Activated CD4-positive, alpha-beta T cell treated with anti-CD3 and anti-CD28 coated beads, Interleukin-2, amount 50 U/mL, for 4 hours (primary cell): ENCODE data around the gene CNRIP1.

Source experiments
- DNase-seq, 2 experiments: peaks; one replicate each; pipeline ENCODE4 v3.0.0-alpha.2; 2020

Gene CNRIP1

DNA sequence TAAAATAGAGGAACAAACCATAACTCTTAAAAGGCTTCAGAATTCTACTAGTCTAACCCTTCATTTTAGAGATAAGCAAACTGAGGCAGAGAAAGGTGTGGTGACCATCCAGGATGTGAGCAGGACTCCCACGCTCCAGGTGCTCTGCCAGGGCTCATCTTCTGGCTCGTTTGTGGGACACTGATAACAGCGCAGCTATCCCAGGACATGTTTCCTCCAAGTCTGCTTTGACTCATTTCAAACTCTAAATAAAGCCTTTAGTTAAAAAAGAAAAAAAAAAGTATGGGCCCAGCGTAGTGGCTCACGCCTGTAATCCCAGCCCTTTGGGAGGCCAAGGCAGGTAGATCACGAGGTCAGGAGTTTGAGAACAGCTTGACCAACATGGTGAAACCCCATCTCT is 28.4 kb downstream of the CNRIP1 start:
- no peak for DNase-seq

DNA sequence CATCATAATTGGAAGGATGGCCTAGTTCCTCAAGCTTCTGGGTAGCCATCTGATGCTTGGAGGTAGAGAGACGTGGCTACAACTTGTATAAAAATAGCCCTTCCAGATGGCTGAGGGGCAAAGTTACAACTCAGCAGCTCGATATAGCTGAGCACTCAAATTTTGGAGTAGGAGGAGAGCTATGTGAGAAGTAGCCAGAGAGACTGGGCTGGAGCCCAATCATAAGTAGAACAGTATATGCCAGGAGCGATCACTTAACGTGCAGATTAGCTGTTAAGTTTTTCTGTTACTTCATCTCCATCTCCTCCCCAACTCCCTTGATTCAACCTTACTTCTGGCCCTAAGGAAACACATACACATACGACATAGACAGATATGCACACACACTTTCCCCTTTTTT is 28.8 kb downstream of the CNRIP1 start:
- no peak for DNase-seq

DNA sequence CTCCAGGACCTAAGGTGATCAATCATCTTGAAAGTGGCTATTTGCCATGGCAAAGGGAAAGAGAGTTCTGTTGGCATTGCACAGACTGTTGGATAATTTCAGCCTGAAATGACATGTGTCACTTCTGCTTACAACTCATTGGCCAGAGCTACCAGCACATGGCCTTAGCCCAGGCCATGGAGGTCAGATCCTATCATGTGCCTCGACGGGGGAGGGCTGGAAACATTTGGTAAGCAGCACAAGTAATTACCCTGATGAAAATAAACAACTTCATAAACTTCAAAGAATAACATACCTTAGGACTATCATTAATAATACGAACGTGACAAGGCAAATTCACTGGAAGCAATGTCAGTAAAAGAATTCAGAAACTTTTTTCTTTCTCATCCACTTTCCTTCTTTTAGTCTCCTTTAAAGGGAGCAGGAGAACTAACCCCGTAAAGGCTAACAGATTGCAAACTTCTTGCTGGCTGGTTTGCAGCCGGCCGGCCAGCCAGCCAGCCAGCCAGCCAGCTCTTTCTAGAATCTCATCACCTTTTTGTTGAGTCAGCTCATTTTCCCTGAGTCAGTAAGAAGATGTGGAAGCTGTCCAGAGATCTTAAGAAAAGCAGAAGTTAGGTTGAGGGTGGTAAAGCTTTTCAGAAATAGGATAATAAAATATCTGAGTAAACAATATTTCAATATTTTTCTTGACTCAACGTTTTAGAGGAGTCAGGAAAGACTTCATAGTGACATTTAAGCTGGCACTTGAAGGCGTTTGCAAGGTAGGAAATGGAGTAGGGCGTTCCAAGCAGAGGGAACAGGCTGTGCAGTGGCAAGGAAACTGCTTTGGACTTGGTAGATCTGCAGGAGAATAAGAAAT is 31.9 kb downstream of the CNRIP1 start:
- DNase-seq, result no peak

DNA sequence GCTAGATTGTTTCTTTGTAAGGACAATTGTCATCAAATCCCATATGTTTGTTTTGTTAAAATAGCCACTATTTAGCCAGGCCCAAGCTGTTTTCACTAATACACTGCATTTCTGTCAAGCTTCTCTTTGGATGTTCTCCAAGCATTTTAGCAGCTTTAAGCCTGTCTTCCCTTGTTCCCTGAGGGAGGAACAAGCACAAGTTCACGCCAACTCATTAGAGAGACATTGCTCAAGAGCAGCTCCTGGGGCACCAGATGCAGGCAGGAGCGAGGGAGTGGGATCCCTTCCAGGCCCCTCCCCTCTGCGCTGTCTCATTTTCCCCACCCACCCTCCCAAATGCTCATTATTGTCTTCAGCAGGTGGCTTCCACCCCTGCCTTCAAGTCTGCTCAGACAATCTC is 34.9 kb downstream of the CNRIP1 start:
- DNase-seq, result no peak

DNA sequence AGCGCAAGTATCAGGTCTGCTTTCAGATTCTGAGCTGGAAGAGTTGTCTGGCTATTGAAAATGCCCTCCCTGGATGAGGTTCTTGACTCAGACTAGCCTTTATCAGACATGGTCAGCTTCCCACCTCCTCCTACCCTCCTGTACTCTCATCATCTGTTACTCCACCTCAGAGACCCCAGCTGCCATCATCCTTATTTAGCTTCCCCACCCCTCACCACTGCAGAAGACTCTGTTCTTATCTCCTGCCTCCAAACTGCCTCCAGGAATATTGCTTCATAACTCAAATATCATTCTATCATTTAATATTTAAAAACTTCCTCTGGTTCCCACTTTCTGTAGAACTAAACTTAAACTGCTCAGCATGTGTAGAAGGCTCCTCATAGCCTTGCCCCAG is 36.3 kb downstream of the CNRIP1 start:
- no peak for DNase-seq

DNA sequence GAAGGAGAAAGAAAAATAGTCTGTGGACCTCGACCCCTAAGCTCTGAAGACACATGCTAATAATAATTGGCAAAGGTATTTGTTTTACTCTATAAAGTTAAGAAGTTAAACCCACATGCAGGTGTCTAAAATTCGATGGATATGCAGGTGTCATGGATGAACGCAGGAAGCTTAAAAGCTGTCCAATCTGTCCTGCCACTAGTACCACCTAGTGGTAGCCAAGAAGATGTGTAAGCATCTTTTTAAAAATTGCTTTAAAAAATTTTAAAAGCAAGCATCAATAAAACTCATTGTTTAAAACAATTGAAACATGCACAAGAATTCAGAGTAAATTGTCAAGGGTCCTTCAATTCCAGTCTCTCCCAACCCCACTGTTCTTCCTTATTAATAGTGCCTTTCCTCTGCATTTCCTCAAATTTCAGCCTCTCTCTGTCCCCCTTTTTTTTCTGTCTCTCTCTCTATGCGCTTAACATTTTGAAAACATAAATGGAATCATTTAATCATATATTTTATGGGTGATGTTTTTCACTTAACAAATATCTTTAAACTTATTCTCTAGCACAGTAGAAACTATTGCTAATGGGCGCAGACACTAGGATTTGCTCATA is 36.8 kb downstream of the CNRIP1 start:
- DNase-seq, result peak in 1 of 2 experiments; percentile 5

DNA sequence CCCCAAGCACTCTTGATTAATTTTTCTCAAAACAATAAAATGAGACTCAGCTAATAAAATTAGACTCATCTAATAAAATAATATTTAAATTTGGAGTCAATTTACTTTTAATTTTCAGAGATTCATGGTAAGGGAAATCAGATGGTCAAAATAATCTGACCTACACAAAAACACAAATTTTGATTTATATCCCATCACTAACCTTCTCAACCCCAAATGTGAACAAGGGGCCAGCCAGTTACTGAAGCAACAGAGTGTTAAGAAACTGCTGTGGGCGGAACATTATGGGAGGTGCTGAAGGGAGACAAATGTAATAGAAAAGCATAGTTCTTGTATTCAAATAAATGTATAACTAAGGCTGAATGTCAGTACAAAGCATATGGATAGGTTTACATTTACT is 39.0 kb downstream of the CNRIP1 start:
- DNase-seq, result no peak

DNA sequence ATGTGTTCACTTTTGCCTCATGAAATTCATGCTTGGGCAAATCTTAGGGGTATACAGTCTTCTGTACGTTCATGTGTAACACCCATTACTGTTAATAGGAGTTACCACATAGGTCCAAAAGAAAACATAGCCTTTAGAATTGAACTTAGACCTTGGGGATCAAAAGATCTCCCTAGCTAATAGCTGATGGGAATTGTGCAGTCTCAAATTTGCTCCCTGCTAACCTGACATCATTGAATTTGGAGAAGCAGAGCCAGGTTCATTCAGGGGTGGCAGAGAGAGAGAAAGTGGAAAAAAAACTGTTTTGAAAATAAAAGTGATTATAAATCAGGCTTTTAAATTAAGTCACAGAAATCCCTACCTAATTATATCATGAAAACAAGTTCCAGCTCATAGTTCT is 39.4 kb downstream of the CNRIP1 start:
- DNase-seq, result no peak

DNA sequence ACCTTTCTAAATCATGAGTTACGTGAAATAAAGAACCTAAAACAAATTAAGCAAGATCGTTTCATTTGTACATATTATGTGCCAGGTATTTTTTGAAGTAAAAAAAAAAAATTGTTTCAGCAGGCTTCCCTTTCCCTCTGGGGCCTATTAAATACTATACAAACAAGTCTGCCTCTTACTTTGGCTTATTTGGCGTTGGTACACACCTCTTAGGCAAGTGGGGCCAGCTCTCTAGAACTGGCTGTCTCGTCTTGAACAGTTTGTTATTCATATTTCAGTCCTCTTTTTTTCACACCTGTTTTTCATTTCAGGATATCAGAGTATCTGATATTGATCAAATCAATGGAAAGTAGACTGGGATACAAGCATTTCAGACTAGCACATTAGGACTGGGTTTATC is 40.1 kb downstream of the CNRIP1 start:
- DNase-seq, result no peak

DNA sequence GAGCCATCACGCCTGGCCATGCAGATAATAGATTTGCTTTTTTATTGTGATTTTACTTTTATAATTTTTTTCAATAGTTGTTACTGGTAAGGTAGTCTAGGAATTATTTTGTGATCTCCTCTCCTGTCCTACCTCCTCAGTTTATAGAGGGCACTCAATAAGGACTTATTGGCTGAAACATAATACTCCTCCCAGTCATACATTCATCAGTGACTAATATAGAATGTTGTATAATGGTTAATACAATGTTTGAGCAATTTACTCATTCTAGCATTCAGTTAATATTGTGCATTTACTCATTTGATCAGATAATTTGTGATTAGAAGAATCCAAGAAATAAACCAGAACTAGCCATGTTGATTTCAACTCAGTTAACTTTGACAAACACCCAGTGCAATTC is 41.6 kb downstream of the CNRIP1 start:
- DNase-seq, result no peak

DNA sequence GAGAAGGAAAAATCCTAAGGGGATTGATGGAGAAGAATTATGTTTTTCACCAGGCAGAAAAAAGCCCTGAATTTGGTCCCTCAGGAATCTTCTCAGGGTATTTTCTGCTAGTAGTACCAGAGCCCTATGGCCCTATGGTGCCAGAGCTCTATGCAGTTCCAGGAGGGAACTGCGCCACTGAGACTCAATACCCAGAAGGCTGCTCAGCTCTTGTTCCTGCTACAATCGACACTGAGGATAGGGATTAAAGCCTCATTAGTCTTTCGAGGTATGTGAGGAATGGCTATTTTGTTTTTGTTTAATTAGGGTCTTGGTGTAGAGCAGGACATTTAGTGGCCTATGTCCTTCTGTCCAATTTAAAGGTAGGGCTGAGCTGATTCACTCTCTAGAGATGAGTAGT is 45.7 kb downstream of the CNRIP1 start:
- DNase-seq, result no peak

DNA sequence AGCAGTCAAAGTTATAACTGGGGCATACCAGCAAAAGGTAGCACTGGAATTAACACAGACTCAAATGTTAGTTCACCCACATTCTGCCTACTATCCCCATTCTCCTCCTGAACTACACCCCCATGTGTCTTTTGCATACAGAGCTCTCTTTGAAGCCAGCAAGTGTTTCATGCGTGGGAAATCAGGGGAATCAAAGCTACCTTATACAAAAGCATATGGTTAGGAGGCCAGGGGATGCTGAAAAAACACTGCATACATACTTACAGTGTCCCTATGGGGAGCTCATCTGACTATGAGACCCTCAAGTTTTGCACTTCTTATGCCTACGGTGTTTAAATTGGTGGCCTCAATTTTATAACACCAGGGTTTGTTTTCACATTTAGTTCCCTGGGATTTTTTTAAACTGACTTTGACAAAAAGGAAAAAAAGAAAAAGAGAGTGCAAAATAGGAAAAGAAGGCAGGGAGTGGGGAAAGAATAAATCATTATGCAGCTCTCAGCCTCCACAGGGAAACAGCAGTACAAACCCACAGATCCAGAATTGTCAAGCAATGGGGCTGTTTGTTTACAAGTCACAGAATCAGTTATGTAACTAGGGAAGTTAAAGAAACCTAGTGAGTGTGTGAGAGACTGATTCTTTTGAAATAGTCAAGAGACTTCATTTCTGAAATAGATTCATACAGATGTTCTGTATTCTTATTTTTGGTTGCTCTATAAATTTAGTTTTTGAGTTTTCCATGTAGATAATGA is 47.3 kb downstream of the CNRIP1 start:
- no peak for DNase-seq

DNA sequence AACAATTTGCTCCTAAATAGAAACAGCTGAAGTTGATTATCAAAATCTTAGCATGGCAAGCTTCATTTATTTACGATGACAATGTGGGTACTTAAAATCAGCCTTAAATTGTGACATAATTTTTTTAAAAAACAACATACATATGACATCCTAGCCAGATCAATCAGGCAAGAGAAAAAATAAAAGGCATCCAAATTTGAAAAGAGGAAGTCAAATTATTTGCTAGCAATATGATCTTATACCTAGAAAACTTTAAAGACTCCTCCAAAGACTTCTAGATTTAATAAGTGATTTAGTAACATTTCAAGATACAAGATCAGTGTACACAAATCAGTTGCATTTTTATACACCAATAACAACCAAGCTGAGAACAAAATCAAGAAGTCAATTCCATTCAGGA is 53.1 kb downstream of the CNRIP1 start:
- no peak for DNase-seq

DNA sequence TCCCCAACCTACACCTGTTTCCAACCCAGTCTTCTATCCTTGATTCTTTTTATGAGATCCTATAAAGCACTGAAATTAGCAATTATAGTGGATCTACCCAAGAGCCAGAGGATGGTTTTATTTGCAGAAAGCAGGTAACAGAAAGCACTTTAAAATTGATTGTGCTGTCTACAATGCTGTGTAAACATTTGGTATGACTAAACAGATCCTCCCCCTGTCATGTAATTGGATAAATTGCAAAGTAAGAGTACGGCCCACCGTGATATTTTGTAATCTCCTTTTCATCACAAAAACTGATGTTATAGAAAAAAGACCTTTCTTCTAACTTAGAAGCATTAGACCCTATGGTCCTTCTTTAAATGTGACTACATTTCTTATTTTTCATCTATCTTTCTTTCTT is 56.1 kb downstream of the CNRIP1 start:
- no peak for DNase-seq

DNA sequence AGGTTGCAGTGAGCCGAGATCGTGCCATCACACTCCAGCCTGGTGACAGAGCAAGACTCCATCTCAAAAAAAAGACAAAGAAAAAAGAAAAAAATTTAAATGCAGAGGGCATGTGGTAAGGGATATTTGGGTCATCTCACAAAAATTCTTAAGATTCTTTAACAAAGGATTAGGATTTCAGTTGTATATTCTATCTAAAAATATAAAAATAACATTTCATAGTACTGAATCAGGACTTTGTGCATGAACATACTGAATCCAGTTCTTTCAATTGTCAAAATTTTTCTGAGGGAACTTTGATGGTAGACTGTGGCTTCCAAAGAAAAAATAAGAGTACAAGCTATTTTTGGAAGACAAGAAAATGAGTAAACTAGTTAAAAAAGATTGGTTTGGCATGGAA is 60.9 kb downstream of the CNRIP1 start:
- no peak for DNase-seq

DNA sequence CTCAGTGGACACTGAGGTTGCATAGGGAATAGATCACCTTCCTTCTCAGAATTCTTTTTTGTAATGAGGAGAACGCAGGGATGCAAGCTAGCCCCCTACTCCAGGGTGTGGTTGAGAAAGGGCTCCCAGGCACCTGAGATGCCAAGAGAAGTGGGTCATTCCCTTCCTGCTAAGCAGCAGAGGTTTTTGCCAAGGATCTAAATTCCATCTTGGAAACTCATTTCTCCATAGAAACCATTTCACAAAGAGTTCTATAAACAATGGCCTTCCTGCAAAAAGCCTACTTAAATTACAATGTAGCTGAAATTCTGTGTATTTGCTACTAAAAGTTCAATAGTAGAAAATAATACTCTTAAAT is 63.7 kb downstream of the CNRIP1 start:
- DNase-seq, result no peak

DNA sequence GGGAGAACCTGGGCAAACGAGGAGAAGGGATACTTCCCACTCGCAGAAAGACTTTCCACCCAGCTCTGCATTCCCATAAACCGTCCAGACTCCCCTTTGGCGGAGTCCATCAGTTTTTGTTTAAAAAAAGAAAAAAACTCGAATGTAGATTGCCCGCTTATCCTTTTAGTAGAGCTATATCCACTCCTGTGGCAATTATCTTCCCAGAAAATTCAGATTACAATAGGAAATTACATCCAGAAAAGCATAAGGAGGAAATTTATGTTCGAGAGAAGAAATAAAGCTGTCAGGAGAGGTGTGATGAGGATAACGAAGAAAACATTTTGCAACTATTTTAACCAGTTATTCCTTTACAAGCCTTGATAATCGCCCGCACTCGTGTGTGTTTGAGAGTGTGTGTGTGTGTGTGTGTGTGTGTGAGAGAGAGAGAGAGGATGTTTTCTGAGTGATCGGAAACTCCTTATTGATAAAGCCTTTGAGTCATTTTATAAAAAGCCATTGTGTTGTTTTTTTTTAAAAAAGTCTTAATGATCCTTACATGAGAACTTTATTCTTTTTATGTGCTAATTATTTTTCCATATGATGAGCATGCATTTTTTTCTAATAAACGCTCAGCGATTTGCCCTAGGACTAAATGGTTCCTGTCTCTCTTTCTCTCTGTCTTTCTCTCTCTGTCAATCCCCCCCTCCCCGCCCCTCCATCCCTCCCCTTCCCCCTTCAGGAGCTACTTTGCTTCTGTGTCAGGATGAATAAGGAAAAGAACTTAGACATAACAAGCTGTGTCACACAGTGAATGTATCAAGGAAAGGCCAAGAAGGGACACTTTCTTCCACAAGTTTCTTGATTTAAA is 66.3 kb downstream of the CNRIP1 start:
- peak; percentile 41 to 48 for DNase-seq

DNA sequence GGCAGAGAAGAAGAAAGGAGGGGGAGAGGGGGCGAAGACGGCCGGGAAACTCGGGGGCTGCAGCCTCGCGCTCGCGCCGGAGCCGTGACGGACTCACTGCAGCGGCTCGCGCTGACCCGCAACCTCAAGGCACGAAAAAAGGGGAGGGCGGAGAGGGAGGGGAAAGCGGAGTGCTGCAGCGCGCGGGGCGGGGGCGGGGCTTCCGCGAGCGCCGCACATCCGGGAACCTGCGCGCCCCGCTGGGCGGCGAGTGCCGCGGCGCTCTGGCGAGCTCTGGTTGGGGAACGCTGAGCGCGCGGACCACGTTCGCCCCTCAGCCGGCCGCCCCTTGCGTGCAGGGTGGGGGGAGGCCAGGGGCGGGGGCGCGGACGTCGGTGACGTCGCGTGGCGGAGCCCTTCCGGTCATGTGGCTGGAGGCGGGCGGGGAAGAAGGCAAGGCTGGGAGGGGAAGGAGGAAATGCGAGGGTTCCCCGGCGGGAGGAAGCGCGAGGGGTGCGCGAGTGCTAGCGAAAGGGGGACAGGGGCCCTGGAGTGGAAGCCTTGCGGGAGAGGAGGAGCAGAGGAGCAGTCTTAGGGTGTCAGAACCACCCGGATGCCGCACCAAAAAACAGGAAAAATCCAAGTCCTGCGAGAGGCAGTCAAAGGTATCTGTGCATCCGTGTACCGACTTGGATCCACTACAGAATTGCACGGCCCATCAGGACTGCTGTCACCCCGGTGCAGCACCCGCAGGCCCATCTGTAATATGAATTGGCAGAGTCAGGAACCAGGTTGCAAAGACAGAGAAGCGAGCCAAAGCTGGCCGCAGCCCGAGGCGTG is 67.1 kb downstream of the CNRIP1 start, which contains the start of gene PPP3R1:
Gene PPP3R1 (minus strand): TSS at position 133 of the 819 bp plus-strand sequence. CDS start 405 bp downstream, outside the sequence.
- DNase-seq, result peak; percentile 85 to 90

DNA sequence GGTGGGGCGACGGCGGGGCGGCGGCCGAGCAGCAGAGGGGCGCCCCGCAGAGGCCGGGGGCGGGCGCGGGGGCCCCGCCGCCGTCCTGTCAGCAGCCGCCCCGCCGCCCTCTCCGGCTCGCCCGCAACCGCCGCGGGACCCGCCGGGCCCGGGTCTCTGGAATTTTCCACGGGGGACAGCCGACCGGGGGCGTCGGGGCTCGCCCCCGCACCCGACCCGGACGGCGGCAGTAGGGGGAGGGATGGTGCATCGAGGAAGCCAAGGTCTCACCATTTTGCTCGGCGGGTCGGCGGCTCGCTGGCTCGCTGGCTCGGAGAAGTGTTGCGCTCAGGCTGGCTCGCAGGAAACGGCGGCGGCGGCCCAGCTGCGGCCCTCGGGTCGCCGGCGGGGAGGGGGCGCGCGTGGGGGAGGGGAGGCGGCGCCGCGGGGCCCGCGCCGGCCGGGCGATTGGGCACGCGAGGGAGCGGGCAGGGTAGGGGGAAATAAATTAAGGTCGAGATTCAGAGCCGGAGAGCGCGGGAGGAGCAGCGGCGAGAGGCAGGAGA is 67.8 kb downstream of the CNRIP1 start:
- peak; percentile 37 to 51 for DNase-seq

DNA sequence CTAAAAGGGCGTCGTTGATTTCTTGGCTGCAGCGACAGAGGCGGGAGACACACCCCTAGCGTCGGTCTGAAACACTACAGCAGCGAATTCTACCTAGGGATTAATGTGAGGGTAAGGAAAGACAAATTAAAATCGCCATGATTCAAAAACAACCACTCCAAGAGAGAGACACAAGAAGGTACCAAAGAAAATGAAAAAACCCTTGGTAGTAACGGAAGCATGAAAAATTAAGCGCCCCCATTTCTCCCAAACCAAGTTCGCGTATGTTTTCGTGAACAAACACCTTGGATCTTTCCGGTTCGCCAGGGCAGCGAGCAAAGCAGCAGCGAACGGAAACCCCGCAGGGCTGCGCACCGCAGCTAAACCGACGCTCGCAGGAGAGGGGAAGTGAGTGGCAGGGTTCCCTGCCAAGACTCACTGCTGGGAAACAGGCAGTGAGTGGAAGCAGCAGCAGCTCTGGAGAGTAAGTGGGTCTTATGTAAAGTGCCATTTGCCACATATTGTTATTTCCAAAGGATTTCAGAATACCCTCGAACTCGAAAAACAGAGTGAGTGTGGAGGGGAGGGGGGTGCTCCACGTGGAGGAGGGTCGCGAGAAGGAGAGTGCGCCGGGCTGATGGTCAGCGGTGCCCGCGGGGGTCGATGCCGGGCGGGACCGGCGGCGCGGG is 68.4 kb downstream of the CNRIP1 start:
- peak; percentile 67 to 72 for DNase-seq

DNA sequence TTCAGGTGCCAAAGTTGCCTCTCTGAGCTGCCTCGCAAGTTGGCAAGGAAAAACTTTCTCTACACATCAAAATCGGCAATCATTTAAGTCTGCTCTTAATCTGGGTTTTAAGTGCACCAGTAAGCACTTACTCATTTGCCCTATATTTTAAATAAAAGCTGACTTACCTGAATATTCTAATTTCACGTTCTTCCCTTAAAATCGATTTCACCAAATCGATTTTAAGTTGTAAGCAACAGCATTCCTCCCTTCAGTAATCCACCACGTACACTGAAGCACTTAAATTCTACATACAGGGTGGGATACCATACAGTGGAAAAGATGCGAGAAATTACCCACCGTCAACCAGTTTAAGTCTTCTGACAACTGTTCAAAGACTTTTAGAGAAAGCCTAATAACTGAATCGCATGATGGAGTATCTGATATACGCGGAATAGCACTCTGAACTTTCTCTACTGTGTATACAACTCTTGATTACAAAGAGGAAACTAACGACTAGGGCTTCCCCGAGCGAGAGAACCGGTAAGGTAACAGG is 69.0 kb downstream of the CNRIP1 start:
- no peak for DNase-seq
